COLO829 (cell line): ENCODE data around the gene PGLYRP2.

ENCODE experiments used
- DNase-seq: peaks from one replicate; pipeline ENCODE4 v3.0.0; 2012; ENCODE audit warnings: low spot score

PGLYRP2 gene

DNA sequence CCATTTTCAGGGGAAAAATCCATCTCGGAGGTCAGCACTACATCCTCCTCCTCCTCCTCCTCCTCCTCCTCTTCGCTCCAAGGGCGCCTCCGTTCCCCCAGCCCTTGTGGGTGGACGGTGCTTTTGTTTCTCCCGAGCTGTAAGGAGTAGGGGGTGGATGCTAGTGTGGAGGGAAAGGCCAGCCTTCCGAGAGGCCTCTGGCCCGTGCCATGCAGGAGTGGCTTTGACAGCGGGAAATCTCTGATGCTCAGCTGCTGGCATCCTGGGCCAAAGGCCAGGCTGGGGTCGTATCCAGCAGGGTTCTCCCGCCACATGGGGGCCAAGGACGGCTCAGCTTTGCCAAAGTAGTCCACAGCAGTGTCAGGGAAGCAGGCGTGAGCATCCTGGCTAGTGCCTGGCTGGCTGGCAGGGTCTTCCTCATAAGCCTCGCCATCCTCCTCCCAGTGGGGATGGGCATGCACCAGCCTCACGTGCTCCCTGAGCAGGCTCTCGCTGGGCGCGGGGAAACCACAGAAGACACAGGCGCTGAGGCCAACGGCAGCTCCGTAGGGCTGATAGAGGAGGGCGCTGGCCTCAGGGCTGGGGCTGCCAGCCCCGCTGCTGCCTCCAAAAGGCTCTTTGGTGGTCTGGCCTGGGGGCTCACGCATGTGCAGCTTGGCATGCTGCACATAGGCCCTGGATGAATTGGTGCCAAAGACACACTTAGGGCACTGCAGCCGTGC is 40.1 kb downstream of the PGLYRP2 start:
- DNase-seq, result no peak

- DNase-seq, result no peak
Observed at GRCh38 chr19:15438577-15438976, 40.7 kb downstream of the PGLYRP2 start.

GRCh38 chr19:15438124-15438496 is 41.2 kb downstream of the PGLYRP2 start:
- no peak for DNase-seq

- DNase-seq, result no peak
Observed at GRCh38 chr19:15437355-15438123, 41.8 kb downstream of the PGLYRP2 start.

DNA sequence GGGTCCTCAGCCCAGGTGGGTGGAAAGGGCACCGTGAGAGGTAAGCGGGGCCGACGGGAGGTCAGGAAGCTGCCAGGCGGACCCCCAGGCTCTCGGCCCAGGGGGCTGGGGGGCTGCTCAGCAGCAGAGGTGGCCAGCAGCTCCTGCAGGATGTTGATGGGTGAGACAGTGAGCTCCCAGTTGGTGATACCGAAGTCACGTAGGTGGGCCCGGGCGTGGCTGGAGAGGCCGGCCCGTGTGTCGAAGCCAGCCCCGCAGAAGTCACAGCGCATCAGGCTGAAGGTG is 42.5 kb downstream of the PGLYRP2 start:
- no peak for DNase-seq

DNA sequence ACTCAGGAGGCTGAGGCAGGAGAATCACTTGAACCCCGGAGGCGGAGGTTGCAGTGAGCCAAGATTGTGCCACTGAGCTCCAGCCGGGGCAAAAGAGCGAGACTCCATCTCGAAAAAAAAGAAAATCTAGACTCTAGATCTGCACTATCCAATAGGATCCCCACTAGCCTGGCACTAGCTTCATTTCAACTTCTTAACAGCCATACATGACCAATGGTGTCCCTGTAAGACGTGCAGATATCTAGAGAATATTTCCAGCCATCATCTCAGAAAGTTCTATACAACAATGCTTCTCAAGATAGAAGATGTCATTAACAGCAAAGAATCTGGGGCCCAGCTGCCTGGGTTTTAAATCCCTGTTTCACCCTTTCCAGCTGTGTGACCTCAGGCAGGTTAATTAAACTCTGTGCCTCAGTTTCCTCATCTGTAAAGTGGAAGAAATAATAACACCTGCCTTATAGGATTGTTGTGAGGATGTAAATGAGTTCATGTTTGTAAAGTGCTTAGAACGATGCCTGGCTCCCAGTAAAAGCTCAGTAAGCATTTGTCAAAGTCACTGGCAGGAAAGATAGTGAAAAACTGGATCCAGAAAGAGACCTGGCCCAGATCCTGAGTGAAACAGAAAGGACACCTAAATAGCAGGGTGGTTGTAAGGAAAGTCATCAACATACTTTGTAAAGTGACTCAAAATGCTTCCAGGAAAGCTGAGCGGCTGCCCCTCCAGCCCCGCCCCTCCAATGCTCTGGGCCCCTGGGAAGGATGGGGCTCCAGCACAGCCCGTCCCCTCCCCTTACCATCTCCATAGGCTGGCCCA is 43.1 kb downstream of the PGLYRP2 start:
- no peak for DNase-seq

- DNase-seq, result no peak
Observed at GRCh38 chr19:15433519-15434069, 45.7 kb downstream of the PGLYRP2 start.

GRCh38 chr19:15432629-15433518 is 46.4 kb downstream of the PGLYRP2 start:
- DNase-seq, result peak; percentile 95

GRCh38 chr19:15432018-15432494 is 47.2 kb downstream of the PGLYRP2 start:
- DNase-seq, result no peak

DNA sequence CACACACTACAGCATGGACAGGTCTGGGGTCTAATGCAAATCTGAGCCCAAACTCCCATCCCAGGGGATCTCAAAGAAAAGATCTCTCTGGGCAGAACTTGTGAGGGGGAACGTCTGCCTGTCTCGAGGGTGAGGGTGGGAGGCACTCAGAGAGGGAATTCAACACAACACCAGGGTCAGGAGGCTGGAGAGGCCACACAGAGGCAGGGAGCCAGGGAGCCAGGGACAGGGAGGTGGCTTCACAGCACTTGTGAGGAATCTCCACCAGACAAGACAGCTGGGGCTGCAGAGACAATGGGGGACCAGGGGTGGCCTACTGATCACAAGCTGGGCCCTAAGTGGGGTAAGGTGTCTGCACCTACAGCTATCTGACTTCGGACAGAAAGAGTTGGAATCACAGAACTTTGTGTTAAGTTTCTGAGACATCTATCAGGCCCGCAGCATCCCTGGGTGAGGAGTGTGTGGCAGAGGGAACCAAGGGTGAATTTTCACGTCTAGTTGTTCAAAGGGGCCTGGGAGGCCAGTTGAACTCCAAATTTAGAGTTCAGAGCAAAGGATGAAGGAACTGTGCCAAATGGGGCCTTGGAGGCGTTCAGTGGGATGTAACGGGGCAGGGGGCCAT is 47.8 kb downstream of the PGLYRP2 start:
- DNase-seq, result no peak

GRCh38 chr19:15430526-15431120 is 48.7 kb downstream of the PGLYRP2 start:
- DNase-seq, result no peak

DNA sequence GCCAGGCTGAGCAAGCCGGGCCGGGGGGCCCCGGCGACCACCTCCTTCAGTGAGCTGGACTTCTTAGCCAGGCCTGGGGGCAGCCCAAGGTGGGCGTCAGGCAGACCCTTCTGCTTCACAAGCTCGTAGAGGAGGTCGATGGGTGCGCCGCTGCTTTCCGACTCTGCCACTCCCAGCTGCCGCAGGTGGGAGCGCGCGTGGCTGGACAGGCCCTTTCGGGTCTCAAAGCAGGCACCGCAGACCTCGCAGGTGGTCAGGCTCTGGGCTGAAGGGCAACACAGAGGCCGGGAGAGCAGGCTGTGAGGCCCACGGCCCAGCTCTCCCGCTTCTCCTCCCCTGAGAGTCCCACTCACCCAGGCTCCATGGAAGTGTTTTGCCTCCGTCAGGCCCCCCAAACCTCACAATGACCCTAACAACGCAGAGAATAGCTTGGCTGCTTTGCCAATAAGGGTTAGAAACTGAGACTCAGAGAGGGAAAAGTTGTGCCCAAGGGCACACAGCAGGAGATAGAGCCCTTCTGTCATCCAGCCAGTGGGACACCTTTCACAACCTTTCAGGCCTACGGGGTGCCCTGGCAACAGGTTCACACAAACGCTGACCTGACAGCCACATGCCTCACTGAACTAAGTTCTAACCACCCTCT is 49.4 kb downstream of the PGLYRP2 start:
- DNase-seq, result no peak

DNA sequence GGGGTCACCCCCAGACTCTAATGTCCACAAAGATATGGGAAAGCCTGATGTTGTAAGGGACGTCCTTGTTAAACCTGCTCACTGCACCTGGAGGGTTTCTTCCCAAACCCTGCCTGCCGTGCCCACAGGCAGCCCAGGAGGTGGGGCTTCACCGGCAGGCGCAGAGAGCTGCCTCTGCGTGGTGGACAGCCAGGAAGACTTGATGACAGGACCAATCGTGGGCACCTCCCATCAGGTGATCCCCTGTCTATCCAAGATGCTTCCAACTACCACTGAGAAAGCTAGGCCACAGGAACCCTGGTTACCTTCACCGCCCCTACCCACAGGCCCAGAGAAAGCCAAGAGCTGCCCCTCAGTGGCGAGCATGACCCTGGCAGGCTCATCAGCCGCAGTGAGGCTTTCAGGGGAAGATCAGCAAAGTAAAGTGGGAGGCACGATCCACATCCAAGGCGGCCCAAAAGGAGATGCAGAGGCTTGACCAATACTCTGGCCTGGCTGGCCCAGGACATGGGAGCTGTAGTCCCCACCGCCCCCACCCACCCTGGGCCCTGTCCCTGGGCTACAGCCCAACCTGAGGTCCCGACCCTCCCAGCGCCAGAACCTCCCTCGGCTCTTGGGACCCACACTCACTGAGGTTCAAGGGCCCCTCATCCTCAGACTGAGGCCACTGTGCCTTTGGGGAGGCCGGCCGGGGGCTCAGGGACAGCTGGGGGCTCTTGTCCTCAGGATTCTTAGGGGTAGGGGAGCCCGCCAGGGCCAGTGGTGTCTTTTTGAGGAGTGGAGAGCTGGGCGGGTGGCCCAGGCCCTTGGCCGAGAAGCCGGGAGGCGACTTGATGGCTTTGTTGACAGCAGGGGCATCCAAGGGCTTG is 50.1 kb downstream of the PGLYRP2 start:
- DNase-seq, result no peak

- no peak for DNase-seq
Observed at GRCh38 chr19:15427991-15428471, 51.3 kb downstream of the PGLYRP2 start.

- no peak for DNase-seq
Observed at GRCh38 chr19:15427350-15427700, 52.0 kb downstream of the PGLYRP2 start.

DNA sequence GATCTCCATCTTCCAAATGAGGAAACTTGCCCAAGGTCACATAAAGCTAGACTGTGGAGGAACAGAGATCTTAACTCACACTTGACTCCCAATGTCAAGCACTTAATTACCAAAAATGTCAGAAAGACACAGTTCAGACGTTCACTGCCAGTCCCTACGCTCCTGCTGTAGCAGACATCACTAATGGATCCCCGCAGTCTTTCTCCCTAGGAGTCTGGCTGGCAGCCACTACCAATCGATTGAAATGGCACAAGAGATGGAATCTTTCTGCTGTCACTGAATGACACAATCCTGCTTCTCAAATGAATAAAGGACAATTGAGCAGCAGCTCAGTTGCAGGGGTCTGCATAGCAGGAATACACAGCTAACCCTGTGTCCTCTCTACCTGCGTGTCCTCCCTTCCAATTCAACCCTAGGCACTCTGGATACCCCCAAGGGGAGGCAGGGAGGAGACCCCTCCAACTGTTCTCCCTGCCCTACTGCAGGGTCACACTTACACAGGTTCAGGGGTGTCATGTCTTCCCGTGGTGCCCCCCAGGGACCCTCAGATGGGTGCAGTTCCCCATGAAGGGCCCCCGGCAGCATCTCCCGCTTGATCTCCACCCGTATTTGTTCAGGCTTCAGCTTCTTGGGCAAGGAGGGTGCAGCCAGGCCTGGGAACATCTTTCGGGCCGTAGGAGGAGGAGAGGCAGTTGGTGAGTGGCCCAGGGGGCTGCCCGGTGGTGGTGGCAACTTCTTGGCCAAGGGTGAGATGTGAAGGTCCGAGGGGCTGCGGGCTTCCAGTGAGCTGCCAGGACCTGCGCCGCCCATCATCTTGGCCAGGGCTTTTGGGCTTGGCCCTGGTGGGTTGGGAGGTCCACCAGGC is 52.6 kb downstream of the PGLYRP2 start:
- no peak for DNase-seq

DNA sequence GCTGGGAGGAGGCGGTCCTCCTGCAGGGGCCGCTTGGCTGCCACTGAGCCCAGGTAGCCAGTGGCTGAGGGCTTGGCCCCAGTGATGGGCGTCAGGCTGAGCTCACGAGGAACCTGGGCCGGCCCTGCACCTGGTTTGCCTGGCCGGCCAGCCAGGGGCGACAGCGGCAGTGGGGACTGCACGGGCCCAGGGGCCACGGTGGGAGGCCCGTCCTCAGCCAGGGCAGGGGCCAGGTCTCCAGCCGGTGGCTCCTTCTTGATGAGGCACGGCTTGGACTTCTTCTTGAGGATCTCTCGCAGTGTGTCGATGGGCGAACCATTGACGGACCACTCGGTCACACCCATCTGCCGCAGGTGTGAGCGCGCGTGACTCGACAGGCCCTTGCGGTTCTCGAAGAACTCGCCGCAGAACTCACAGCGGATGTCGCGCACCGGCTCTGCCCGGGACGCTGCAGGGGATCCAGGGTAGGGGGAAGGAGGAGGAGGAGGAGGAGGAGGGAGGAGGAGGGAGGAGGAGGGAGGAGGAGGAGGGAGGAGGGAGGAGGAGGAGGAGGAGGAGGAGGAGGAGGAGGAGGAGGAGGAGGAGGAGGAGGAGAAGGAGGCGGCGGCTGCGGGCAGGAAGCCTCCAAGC is 53.9 kb downstream of the PGLYRP2 start:
- no peak for DNase-seq
